OCI-LY1 (cell line): Measurements from ENCODE around the gene CEP164.

ENCODE experiments used
- EZH2 ChIP-seq: fragments of 200-600 bp; sonication (generic), shearing (Covaris generic); IDR thresholded peaks from 2 replicates; pipeline ENCODE4 v1.8.0; 2017; ENCODE audit warnings: borderline replicate concordance, mixed run types, mild to moderate bottlenecking, antibody characterized with exemption, low read length, moderate library complexity, mixed read lengths
- TF ChIP-seq, protein P1 (sequence below): fragments of 200-600 bp; sonication (generic), shearing (Covaris generic); IDR thresholded peaks from 2 replicates; pipeline ENCODE4 v1.5.1; 2017; ENCODE audit warnings: mild to moderate bottlenecking, antibody characterized with exemption, low read length, moderate library complexity, mixed read lengths

DNA sequence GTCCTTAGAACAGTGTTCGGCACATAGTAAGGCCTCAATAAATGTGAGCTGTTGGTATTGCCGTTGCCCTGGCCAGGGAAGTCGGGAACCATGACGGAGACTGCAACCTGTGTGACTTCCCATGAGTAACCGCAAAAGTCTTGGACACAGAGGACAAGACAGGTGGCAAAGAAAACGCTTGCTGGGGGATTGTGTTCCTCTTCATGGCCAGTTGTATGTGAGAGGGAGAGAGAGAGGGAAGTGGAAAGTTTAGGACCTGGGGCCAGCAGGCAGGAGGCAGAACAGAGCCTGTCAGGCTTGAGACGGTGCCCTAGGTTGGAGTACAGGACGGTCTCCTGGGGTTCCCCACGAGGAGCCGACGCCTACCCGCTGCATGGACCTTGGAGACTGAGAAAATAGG lies 90.2 kb downstream of the CEP164 start:
- TF ChIP-seq, protein P1, sequence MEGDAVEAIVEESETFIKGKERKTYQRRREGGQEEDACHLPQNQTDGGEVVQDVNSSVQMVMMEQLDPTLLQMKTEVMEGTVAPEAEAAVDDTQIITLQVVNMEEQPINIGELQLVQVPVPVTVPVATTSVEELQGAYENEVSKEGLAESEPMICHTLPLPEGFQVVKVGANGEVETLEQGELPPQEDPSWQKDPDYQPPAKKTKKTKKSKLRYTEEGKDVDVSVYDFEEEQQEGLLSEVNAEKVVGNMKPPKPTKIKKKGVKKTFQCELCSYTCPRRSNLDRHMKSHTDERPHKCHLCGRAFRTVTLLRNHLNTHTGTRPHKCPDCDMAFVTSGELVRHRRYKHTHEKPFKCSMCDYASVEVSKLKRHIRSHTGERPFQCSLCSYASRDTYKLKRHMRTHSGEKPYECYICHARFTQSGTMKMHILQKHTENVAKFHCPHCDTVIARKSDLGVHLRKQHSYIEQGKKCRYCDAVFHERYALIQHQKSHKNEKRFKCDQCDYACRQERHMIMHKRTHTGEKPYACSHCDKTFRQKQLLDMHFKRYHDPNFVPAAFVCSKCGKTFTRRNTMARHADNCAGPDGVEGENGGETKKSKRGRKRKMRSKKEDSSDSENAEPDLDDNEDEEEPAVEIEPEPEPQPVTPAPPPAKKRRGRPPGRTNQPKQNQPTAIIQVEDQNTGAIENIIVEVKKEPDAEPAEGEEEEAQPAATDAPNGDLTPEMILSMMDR, result no peak
- TF ChIP-seq EZH2, result no peak
